Measurements from ENCODE around the gene NBPF9.
"Not testable (repeated sequence)": the region's sequence is repeated elsewhere in the genome, so short reads cannot be mapped to it uniquely, and the experiment has no call there.

The NBPF9 gene

GRCh38 chr1:149012599-149012998 lies 90.8 kb downstream of the NBPF9 start:
- DNase-seq (ENCODE audit: low read depth) = not testable (repeated sequence)

GRCh38 chr1:149009761-149010160 lies 93.6 kb downstream of the NBPF9 start:
- DNase-seq (ENCODE audit: low read depth) = not testable (repeated sequence)

GRCh38 chr1:149008769-149009168 lies 94.6 kb downstream of the NBPF9 start:
- not testable (repeated sequence) for DNase-seq (ENCODE audit: low read depth)

GRCh38 chr1:149008326-149008725 lies 95.0 kb downstream of the NBPF9 start:
- DNase-seq (ENCODE audit: low read depth) = not testable (repeated sequence)
